ENCODE results near the gene CNGA4.

Gene CNGA4, protein sequence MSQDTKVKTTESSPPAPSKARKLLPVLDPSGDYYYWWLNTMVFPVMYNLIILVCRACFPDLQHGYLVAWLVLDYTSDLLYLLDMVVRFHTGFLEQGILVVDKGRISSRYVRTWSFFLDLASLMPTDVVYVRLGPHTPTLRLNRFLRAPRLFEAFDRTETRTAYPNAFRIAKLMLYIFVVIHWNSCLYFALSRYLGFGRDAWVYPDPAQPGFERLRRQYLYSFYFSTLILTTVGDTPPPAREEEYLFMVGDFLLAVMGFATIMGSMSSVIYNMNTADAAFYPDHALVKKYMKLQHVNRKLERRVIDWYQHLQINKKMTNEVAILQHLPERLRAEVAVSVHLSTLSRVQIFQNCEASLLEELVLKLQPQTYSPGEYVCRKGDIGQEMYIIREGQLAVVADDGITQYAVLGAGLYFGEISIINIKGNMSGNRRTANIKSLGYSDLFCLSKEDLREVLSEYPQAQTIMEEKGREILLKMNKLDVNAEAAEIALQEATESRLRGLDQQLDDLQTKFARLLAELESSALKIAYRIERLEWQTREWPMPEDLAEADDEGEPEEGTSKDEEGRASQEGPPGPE

DNA sequence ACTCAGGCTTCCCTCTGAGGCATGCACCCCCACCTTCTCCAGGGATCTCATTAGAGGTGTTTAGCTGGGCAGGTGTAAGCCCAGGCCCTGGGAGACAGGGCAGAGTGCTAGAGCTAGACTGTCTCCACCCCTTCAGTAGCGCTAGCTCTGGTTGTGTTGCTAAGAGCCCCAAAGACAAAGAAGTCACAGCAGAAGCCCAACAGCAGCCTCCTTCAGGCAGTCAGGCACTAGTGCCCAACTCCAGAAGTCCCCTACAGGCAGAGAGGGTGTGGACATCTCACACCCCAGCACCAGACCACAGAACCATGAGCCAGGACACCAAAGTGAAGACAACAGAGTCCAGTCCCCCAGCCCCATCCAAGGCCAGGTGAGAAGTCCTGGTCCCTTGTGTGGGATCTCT lies at the start of gene CNGA4:
Gene CNGA4, plus strand, starts transcription at position 188 of the 400 bp plus-strand sequence. Its CDS starts 118 bp downstream, at position 306.
- Histone ChIP-seq H3F3A (ENCODE audit: low read depth) (no peaks in the 10 kb centered on the region), H3K27me3 (ENCODE audit: insufficient read depth, low read length, poor library complexity, severe bottlenecking) (peaks cover 5% of the 10 kb centered on the region), H3K4me1 (ENCODE audit: insufficient read depth, low read length, poor library complexity, severe bottlenecking) (peaks cover 3% of the 10 kb centered on the region), H3K9me2 (replicated peaks; ENCODE audit: low read depth, low read length) (no peaks in the 10 kb centered on the region), H3K9me3 (ENCODE audit: insufficient read depth, low read depth, low read length) (no peaks in the 10 kb centered on the region), H2AFZ (ENCODE audit: low read length) (no peak within 1 kb of the TSS; the same call in 1 of the 2 replicates), H3K4me3 (ENCODE audit: low read length, poor library complexity, severe bottlenecking) (no peak within 1 kb of the TSS), H4K20me1 (ENCODE audit: insufficient read depth, low read length, poor library complexity, severe bottlenecking) (peaks cover 5% of the 10 kb centered on the region), H3K9ac (ENCODE audit: low read depth, low read length, poor library complexity, severe bottlenecking) (no peak within 1 kb of the TSS), H3K79me2 (ENCODE audit: insufficient read depth, low read length) (peaks cover 5% of the 10 kb centered on the region; the same call in 1 of the 2 replicates), H3K4me2 (ENCODE audit: low read depth, low read length, poor library complexity, severe bottlenecking) (no peak within 1 kb of the TSS), H3K36me3 (ENCODE audit: insufficient read depth, low read length) (no peaks in the 10 kb centered on the region)
- no peak for TF ChIP-seq EZH2phosphoT487 (IDR thresholded peaks at IDR 0.05; ENCODE audit: borderline replicate concordance)
- TF ChIP-seq, protein P1, sequence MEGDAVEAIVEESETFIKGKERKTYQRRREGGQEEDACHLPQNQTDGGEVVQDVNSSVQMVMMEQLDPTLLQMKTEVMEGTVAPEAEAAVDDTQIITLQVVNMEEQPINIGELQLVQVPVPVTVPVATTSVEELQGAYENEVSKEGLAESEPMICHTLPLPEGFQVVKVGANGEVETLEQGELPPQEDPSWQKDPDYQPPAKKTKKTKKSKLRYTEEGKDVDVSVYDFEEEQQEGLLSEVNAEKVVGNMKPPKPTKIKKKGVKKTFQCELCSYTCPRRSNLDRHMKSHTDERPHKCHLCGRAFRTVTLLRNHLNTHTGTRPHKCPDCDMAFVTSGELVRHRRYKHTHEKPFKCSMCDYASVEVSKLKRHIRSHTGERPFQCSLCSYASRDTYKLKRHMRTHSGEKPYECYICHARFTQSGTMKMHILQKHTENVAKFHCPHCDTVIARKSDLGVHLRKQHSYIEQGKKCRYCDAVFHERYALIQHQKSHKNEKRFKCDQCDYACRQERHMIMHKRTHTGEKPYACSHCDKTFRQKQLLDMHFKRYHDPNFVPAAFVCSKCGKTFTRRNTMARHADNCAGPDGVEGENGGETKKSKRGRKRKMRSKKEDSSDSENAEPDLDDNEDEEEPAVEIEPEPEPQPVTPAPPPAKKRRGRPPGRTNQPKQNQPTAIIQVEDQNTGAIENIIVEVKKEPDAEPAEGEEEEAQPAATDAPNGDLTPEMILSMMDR (conservative IDR thresholded peaks at IDR 0.05; ENCODE audit: low read length): no peak

DNA sequence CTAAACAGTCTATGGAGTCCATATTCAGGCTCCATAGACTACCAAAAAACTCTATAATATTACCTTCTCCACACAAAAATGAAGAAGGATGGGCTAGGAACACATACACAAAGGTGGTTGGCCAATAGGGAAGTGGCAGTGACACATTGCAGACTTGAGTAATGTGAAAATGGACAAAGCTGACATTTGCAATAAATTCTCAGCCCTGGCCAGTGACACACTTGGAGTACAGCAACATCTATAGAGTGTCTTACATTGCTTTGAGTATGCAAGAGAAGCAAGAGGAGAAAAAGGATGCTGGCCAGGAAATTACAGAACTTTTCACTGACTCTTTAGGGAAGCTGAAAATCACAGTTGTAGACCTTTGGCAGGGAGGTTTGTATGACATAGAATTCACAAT lies 47.1 kb upstream of the CNGA4 start:
- no peak overlapping the region for H3K9ac ChIP-seq (ENCODE audit: low read depth, low read length, poor library complexity, severe bottlenecking)
- H3K4me1 ChIP-seq (ENCODE audit: insufficient read depth, low read length, poor library complexity, severe bottlenecking): peaks cover 8% of the 10 kb centered on the region
- TF ChIP-seq, protein P1 (conservative IDR thresholded peaks at IDR 0.05; ENCODE audit: low read length): no peak
- no peak for TF ChIP-seq EZH2phosphoT487 (IDR thresholded peaks at IDR 0.05; ENCODE audit: borderline replicate concordance)
- no peaks in the 10 kb centered on the region for H4K20me1 ChIP-seq (ENCODE audit: insufficient read depth, low read length, poor library complexity, severe bottlenecking)
- no peaks in the 10 kb centered on the region for H3K9me2 ChIP-seq (replicated peaks; ENCODE audit: low read depth, low read length)
- no peak overlapping the region for H2AFZ ChIP-seq (ENCODE audit: low read length)
- no peaks in the 10 kb centered on the region for H3F3A ChIP-seq (ENCODE audit: low read depth)
- no peak overlapping the region for H3K4me2 ChIP-seq (ENCODE audit: low read depth, low read length, poor library complexity, severe bottlenecking)
- no peaks in the 10 kb centered on the region for H3K27me3 ChIP-seq (ENCODE audit: insufficient read depth, low read length, poor library complexity, severe bottlenecking)
- H3K36me3 ChIP-seq (ENCODE audit: insufficient read depth, low read length): no peaks in the 10 kb centered on the region
- H3K9me3 ChIP-seq (ENCODE audit: insufficient read depth, low read depth, low read length): no peaks in the 10 kb centered on the region
- no peak overlapping the region for H3K4me3 ChIP-seq (ENCODE audit: low read length, poor library complexity, severe bottlenecking)
- no peaks in the 10 kb centered on the region for H3K79me2 ChIP-seq (ENCODE audit: insufficient read depth, low read length)

DNA sequence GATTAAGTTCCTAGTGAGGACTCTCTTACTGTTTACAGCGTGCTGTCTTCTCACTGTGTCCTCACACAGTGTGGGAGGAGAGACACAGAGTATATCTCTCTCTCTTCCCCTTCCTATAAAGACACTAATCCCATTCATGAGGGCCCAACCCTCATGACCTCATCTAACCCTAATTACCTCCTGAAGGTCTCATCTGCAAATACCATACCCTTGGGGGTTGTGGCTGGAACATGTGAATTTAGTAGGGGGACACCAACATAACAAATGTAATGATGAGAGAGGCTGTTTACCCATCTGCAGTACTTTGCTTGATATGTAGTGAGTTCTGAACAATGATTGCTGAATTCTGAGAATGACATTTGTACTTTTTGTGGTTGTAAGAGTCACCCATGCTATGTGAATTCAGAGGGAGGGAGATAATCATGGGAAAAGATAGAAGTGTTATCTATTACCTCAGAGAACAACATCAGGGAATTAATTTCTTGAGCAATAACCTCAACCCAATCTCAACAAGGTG lies 44.8 kb upstream of the CNGA4 start:
- Histone ChIP-seq H3K36me3 (ENCODE audit: insufficient read depth, low read length) (no peaks in the 10 kb centered on the region), H3F3A (ENCODE audit: low read depth) (no peaks in the 10 kb centered on the region), H4K20me1 (ENCODE audit: insufficient read depth, low read length, poor library complexity, severe bottlenecking) (no peaks in the 10 kb centered on the region), H3K79me2 (ENCODE audit: insufficient read depth, low read length) (no peaks in the 10 kb centered on the region), H3K4me1 (ENCODE audit: insufficient read depth, low read length, poor library complexity, severe bottlenecking) (peaks cover 9% of the 10 kb centered on the region), H3K27me3 (ENCODE audit: insufficient read depth, low read length, poor library complexity, severe bottlenecking) (no peaks in the 10 kb centered on the region), H3K4me3 (ENCODE audit: low read length, poor library complexity, severe bottlenecking) (no peak overlapping the region), H3K9ac (ENCODE audit: low read depth, low read length, poor library complexity, severe bottlenecking) (no peak overlapping the region), H2AFZ (ENCODE audit: low read length) (no peak overlapping the region), H3K9me2 (replicated peaks; ENCODE audit: low read depth, low read length) (no peaks in the 10 kb centered on the region), H3K4me2 (ENCODE audit: low read depth, low read length, poor library complexity, severe bottlenecking) (no peak overlapping the region), H3K9me3 (ENCODE audit: insufficient read depth, low read depth, low read length) (no peaks in the 10 kb centered on the region)
- TF ChIP-seq, protein P1 (conservative IDR thresholded peaks at IDR 0.05; ENCODE audit: low read length): no peak
- no peak for TF ChIP-seq EZH2phosphoT487 (IDR thresholded peaks at IDR 0.05; ENCODE audit: borderline replicate concordance)
